Left ventricle myocardium inferior (tissue), 1 donor: ENCODE results near the gene SCGB3A2. TPM values are rescaled to one million over a fixed set of nuclear protein-coding genes. Genes with fewer than 3 reads are reported as not detected.

Experiments used
- DNase-seq: peaks from one replicate; pipeline ENCODE4 v3.0.0-alpha.2; 2020
- H3K27ac ChIP-seq: fragments of 200-600 bp; replicated peaks from 2 replicates; pipeline ENCODE4 v1.8.0; 2021
- H3K27me3 ChIP-seq: fragments of 200-600 bp; 2 replicates; pipeline ENCODE4 v1.8.0; 2021; ENCODE audit warnings: low read depth
- H3K36me3 ChIP-seq: fragments of 200-600 bp; 2 replicates; pipeline ENCODE4 v1.8.0; 2021
- H3K4me1 ChIP-seq: fragments of 200-600 bp; 2 replicates; pipeline ENCODE4 v1.8.0; 2021
- H3K4me3 ChIP-seq: fragments of 200-600 bp; 2 replicates; pipeline ENCODE4 v1.8.0; 2021; ENCODE audit warnings: mild to moderate bottlenecking, moderate library complexity
- H3K9me3 ChIP-seq: fragments of 200-600 bp; replicated peaks from 2 replicates; pipeline ENCODE4 v1.8.0; 2021
- intact Hi-C: fragments of 100-400 bp; cut with micrococcal nuclease; formaldehyde crosslinking; loops from one replicate; pipeline ENCODE4 v1.11.0; 2022
- total RNA-seq: library from RNA; stranded (reverse); fragmentation: NEBNext Ultra II Directional; extraction: Animal tissue kit (Norgen Biotek cat#: 25700); gene quantifications from one replicate; pipeline ENCODE4 v1.2.1, GENCODE V29; 2021
- TF ChIP-seq, protein P1 (sequence below): fragments of 200-600 bp; IDR thresholded peaks from 2 replicates; pipeline ENCODE4 v1.8.0; 2021; ENCODE audit warnings: antibody characterized with exemption, mild to moderate bottlenecking, borderline replicate concordance
- donor health status: DM: no; HTN: yes; CAD: no; lungs with severe emphysema.

Gene SCGB3A2
- total RNA-seq, 1 donor from 2014 or later: not detected

DNA sequence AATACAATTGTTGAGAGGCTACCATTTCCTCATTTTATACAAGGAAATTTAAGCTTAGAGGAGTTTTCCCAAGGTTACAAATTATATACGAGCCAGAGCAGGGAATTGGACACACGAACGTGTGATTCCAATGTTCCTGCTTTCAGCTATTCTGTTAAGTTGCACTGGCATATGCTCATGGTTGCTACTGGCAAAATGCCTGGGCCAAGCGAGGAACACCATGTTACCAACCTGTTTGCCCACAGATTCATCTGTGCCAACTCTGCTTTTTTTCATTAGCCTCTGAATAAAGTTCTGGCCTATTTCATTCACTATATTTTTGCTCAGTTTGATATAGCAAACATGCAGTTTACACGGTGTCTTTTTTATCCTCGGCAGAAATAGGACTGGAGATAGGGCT, 32.9 kb downstream of the SCGB3A2 start:
- H3K4me3 ChIP-seq: no peak overlapping the region
- no peaks in the 10 kb centered on the region for H3K36me3 ChIP-seq
- H3K27ac ChIP-seq: peak overlapping the region; percentile 81
- H3K4me1 ChIP-seq: peaks cover 32% of the 10 kb centered on the region
- intact Hi-C loops: no loop called here
- no peaks in the 10 kb centered on the region for H3K27me3 ChIP-seq
- no peaks in the 10 kb centered on the region for H3K9me3 ChIP-seq
- TF ChIP-seq, protein P1, sequence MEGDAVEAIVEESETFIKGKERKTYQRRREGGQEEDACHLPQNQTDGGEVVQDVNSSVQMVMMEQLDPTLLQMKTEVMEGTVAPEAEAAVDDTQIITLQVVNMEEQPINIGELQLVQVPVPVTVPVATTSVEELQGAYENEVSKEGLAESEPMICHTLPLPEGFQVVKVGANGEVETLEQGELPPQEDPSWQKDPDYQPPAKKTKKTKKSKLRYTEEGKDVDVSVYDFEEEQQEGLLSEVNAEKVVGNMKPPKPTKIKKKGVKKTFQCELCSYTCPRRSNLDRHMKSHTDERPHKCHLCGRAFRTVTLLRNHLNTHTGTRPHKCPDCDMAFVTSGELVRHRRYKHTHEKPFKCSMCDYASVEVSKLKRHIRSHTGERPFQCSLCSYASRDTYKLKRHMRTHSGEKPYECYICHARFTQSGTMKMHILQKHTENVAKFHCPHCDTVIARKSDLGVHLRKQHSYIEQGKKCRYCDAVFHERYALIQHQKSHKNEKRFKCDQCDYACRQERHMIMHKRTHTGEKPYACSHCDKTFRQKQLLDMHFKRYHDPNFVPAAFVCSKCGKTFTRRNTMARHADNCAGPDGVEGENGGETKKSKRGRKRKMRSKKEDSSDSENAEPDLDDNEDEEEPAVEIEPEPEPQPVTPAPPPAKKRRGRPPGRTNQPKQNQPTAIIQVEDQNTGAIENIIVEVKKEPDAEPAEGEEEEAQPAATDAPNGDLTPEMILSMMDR: no peak
- DNase-seq: peak; percentile 56

- Histone ChIP-seq H3K36me3 (no peaks in the 10 kb centered on the region), H3K27me3 (no peaks in the 10 kb centered on the region), H3K4me1 (peaks cover 27% of the 10 kb centered on the region), H3K27ac (peak overlapping the region; percentile 81), H3K9me3 (no peaks in the 10 kb centered on the region), H3K4me3 (no peak overlapping the region)
- TF ChIP-seq, protein P1: no peak
- DNase-seq: no peak
- intact Hi-C loops: no loop called here
Measured at GRCh38 chr5:147912011-147912410, 33.5 kb downstream of the SCGB3A2 start.

GRCh38 chr5:147913786-147914185, 35.3 kb downstream of the SCGB3A2 start:
- Histone ChIP-seq H3K27me3 (no peaks in the 10 kb centered on the region), H3K9me3 (no peaks in the 10 kb centered on the region), H3K4me3 (no peak overlapping the region), H3K4me1 (peaks cover 27% of the 10 kb centered on the region), H3K27ac (no peak overlapping the region), H3K36me3 (no peaks in the 10 kb centered on the region)
- DNase-seq: no peak
- intact Hi-C loops: no loop called here
- TF ChIP-seq, protein P1: no peak

DNA sequence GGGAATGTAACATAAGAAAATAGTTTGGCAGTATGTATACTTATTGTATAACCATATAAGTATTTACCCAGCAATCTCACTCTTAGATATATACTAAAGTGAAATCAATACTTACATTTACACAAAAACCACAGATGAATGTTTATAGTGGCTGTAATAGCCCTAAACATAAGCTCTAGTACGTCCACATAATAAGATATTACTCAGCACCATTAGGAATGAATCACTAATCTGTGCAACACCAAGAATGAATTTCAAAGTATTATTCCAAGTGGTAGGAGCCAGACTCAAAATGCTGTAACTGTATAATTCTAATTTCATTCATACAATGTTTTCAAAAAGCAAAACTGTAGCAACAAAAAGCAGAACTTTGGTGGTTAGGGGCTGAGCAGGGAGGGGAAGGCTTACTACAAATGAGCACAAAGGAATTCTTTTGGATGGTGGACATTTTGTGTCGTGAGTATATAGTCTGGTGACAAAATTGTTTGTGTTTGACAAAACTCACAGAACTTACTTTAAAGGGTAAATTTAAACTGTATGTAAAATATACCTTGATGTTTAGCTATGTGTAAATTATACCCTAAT, 39.7 kb downstream of the SCGB3A2 start:
- Histone ChIP-seq H3K36me3 (no peaks in the 10 kb centered on the region), H3K4me1 (no peaks in the 10 kb centered on the region), H3K9me3 (no peaks in the 10 kb centered on the region), H3K4me3 (no peak overlapping the region), H3K27ac (no peak overlapping the region), H3K27me3 (no peaks in the 10 kb centered on the region)
- no peak for DNase-seq
- TF ChIP-seq, protein P1: no peak
- intact Hi-C loops: no loop called here

DNA sequence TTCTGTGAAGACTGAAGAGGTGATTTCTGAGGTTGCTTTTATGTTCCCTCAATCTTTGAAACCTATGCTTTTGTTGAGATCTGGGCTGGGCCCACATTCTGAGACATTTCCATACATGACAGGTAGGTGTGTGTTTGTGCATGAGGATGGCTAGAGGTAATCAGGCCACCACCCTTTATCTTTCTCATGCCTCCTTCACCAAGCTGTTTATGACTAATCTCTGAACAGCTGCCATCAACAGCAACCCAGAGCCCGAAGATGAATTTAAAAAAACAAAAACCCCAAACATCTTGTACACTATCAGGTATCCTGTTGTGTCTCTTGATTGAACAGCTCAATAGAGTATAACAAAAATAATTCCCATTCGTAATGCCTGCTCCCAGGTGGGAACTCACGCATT, 40.4 kb downstream of the SCGB3A2 start:
- Histone ChIP-seq H3K27me3 (no peaks in the 10 kb centered on the region), H3K9me3 (no peaks in the 10 kb centered on the region), H3K4me3 (no peak overlapping the region), H3K27ac (no peak overlapping the region), H3K36me3 (no peaks in the 10 kb centered on the region), H3K4me1 (no peaks in the 10 kb centered on the region)
- no peak for DNase-seq
- intact Hi-C loops: no loop called here
- TF ChIP-seq, protein P1: no peak
